Activated CD4-positive, alpha-beta T cell treated with anti-CD3 and anti-CD28 coated beads, Interleukin-2, amount 50 U/mL, for 4 hours (primary cell): ENCODE measurements around the gene MRI1.

ENCODE experiments used
- DNase-seq, 2 experiments: peaks; one replicate each; pipeline ENCODE4 v3.0.0-alpha.2; 2020

Gene MRI1

GRCh38 chr19:13795595-13796300 lies 31.4 kb downstream of the MRI1 start:
- no peak for DNase-seq

GRCh38 chr19:13796301-13797057 lies 32.2 kb downstream of the MRI1 start:
- no peak for DNase-seq

- DNase-seq, result no peak
Observed at GRCh38 chr19:13797058-13797440, 32.7 kb downstream of the MRI1 start.

- DNase-seq, result no peak
Observed at GRCh38 chr19:13797870-13798269, 33.5 kb downstream of the MRI1 start.

- DNase-seq, result no peak
Observed at GRCh38 chr19:13799669-13800068, 35.3 kb downstream of the MRI1 start.

GRCh38 chr19:13803038-13803437 lies 38.7 kb downstream of the MRI1 start:
- no peak for DNase-seq

- DNase-seq, result no peak
Observed at GRCh38 chr19:13804830-13805683, 40.7 kb downstream of the MRI1 start.

GRCh38 chr19:13806728-13807127 lies 42.4 kb downstream of the MRI1 start:
- DNase-seq, result no peak

- no peak for DNase-seq
Observed at GRCh38 chr19:13807421-13808021, 43.2 kb downstream of the MRI1 start.

- DNase-seq, result no peak
Observed at GRCh38 chr19:13808856-13809255, 44.5 kb downstream of the MRI1 start.

GRCh38 chr19:13812544-13812943 lies 48.2 kb downstream of the MRI1 start:
- no peak for DNase-seq

- no peak for DNase-seq
Observed at GRCh38 chr19:13813147-13813546, 48.8 kb downstream of the MRI1 start.

GRCh38 chr19:13814550-13814949 lies 50.2 kb downstream of the MRI1 start:
- no peak for DNase-seq

- no peak for DNase-seq
Observed at GRCh38 chr19:13817018-13817614, 52.8 kb downstream of the MRI1 start.

- no peak for DNase-seq
Observed at GRCh38 chr19:13817615-13818371, 53.5 kb downstream of the MRI1 start.

GRCh38 chr19:13819238-13819637 lies 54.9 kb downstream of the MRI1 start:
- DNase-seq, result no peak

- no peak for DNase-seq
Observed at GRCh38 chr19:13821292-13821691, 57.0 kb downstream of the MRI1 start.

GRCh38 chr19:13823256-13823655 lies 58.9 kb downstream of the MRI1 start:
- DNase-seq, result no peak
